GM12801 (cell line): ENCODE data around the gene CYB5R4.

Source experiments
- CTCF ChIP-seq: IDR thresholded peaks from one replicate; pipeline ENCODE4 v1.5.1; 2011; ENCODE audit warnings: control low read depth; ENCODE audit not compliant: insufficient read length; ENCODE audit errors: extremely low read depth

CYB5R4 gene

DNA sequence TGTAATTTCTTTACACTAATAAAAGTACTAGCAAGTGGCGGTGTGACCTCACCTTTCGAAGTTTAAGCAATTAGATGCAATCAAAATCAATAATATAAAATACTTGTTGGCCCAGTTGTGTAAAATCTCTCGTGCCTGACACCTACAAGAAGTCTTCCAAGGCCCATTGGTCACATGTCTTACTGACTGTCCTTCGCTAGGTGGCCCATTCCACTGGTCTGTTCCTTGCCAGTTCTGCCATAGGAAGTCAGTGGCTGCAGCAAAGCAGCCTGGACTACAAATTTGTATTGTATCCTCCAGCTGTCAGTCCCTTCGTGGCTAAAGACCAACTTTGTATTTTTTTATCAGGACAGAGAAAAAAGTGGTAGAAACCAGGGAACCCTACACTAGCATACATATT is 61.8 kb downstream of the CYB5R4 start:
- TF ChIP-seq CTCF = no peak

DNA sequence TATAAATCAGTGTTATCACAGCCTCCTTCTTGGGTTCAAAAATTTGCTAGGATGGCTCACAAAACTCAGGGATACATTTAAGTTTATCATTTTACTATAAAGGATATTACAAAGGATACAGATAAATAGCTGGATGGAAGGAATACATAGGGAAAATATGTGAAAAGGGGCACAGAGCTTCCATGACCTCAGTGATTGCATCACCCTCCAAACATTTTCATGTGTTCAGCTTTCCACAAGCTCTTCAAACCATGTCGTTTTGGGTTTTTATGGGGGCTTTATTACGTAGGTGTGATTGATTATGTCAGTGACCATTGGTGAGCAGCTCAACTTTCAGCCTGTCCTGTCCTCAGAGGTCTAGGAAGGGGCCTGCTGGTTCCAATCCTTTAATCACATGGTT is 68.0 kb downstream of the CYB5R4 start:
- TF ChIP-seq CTCF = no peak

DNA sequence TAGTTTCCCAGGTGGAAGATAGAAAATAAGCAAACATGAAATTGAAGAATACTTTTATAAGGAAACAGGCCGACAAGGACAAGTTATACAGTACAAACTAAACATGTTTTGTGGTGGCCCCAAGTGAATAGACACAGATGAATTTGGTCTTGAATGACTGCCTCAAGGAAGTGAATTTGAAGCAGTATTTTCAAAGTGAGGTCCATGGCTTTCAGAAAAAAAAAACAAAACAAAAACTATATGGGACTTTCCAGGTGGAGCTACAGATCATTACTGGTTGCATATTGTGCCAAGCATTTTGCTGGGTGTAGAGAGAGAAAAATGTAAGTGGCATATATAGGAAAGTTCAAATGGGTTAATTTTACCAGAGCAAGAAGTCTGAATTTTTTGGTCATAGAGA is 68.8 kb downstream of the CYB5R4 start:
- TF ChIP-seq CTCF = no peak

DNA sequence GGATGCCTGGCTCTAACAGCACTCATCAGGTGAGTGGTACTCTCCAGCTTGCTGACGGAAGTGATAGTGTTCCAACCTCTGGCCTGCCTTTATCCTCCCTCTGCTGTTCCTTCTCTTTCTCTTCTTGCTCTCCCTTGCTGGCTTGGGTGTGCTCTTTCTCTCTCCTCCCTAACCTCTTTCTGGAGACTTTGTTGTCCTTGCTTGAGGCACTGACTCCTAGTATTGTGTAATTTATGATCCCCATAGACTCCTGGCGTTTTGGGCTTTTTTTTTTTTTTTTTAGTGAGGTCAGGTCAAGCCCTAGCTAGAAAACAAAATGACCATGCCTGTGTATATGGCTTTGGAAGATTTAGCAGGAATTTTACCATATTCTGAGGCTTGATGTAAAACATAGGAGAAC is 89.4 kb downstream of the CYB5R4 start:
- TF ChIP-seq CTCF = no peak

GRCh38 chr6:83952830-83953229 is 93.3 kb downstream of the CYB5R4 start:
- no peak for TF ChIP-seq CTCF

GRCh38 chr6:83954371-83954770 is 94.9 kb downstream of the CYB5R4 start:
- no peak for TF ChIP-seq CTCF

DNA sequence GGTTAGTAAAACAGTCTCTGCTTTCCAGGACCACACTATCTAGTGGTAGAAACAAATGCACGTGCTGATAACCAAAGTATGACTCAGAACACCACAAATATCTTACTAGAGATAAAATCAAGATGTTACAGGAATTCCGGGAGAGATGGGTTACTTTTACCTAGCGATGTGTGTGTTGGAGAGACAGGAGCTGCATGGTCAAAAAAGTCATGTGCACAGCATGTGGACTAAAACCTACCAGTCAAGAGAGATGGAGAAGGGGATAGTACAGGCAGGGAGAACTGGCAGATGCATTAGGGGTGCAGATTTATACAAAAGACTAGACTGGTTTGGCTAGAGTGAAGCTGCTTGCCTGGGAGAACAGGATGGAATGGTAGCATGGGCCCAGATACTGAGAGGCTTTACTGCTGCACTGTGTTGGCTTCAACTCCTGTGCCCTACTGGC is 98.8 kb downstream of the CYB5R4 start:
- TF ChIP-seq CTCF = no peak

- no peak for TF ChIP-seq CTCF
Measured at GRCh38 chr6:83960664-83961063, 101.2 kb downstream of the CYB5R4 start.
